Vagina (tissue), 2 donors: Measurements from ENCODE around the gene MECP2. TPM values are rescaled to one million over a fixed set of nuclear protein-coding genes. Genes with fewer than 3 reads are reported as not detected.

Experiments
- DNase-seq, 2 donors: peaks; one replicate each; pipeline ENCODE4 v3.0.0-alpha.2; 2017; ENCODE audit errors: extremely low spot score in 2 of 2
- H3K27ac ChIP-seq: fragments of 200-600 bp; sonication (generic); one replicate; pipeline ENCODE4 v1.5.1; 2019
- H3K27me3 ChIP-seq: fragments of 200-600 bp; sonication (generic); one replicate; pipeline ENCODE4 v1.5.1; 2019
- H3K36me3 ChIP-seq, 2 donors: fragments of 200-600 bp; sonication (generic); one replicate each; pipeline ENCODE4 v1.5.1; 2017 to 2019
- H3K4me1 ChIP-seq: fragments of 200-600 bp; sonication (generic); one replicate; pipeline ENCODE4 v1.5.1; 2019
- H3K4me3 ChIP-seq, 2 donors: fragments of 200-600 bp; sonication (generic); 1 replicate in 1 of 2; 2 replicates in 1 of 2; pipeline ENCODE4 v1.5.1; 2016 to 2019
- H3K9me3 ChIP-seq: fragments of 200-600 bp; sonication (generic); one replicate; pipeline ENCODE4 v1.5.1; 2019
- POLR2A ChIP-seq, 2 donors: fragments of 450-650 bp; IDR thresholded peaks; one replicate each; pipeline ENCODE4 v1.6.1; 2017; ENCODE audit warnings: antibody characterized with exemption in 2 of 2, mild to moderate bottlenecking in 2 of 2, moderate library complexity in 2 of 2
- POLR2AphosphoS5 ChIP-seq, 2 donors: sonication (generic); formaldehyde crosslinking; IDR thresholded peaks; one replicate each; pipeline ENCODE4 v1.9.0; 2017; ENCODE audit warnings: antibody characterized with exemption in 2 of 2, mild to moderate bottlenecking in 2 of 2, low read depth in 1 of 2; ENCODE audit not compliant: insufficient read depth in 1 of 2
- intact Hi-C: fragments of 100-400 bp; cut with DNase I; formaldehyde crosslinking; loops from one replicate; pipeline ENCODE4 v1.15.1; 2023
- total RNA-seq: library from RNA; depleted of rRNA; stranded (reverse); fragments of >200 nt; gene quantifications from one replicate; pipeline ENCODE4 v1.2.3, GENCODE V29; 2016
- TF ChIP-seq, protein P1 (sequence below), 3 experiments: fragments of 450-650 bp in 2 of 3; fragments of 200-600 bp in 1 of 3; sonication (generic) in 1 of 3; IDR thresholded peaks; one replicate each; pipeline ENCODE4 v1.5.1; 2017 to 2019; ENCODE audit warnings: antibody characterized with exemption in 3 of 3, mild to moderate bottlenecking in 2 of 3, moderate library complexity in 2 of 3

Gene MECP2
- total RNA-seq, 1 donor from 2014 or later = 38.5 TPM

DNA sequence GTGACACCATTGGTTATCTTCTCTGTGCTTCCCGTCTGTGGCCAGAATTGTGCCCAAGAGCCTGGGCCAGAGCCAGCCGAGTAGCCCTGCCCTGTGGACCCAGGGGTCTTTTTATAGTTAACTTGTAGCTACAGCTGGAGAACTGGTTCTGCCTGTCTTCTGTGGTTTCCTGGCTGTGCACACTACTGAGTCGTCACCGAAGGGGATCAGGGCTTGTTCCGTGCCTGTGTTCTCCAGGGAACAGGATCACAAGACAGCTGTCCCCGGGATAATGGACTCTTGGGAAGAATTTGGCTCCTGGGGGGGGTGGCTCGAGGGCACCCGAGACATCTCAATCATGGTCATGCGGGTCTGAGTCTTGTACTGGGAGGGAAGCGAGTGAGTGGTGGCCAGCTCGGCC is 24.4 kb upstream of the MECP2 start:
- no peaks in the 10 kb centered on the region for H3K36me3 ChIP-seq
- intact Hi-C loops = no loop called here
- H3K27me3 ChIP-seq = no peaks in the 10 kb centered on the region
- no peaks in the 10 kb centered on the region for H3K4me1 ChIP-seq
- no peak for TF ChIP-seq POLR2AphosphoS5 (IDR thresholded peaks at IDR 0.05; ENCODE audit: insufficient read depth in 1 of 2, low read depth in 1 of 2)
- TF ChIP-seq, protein P1, sequence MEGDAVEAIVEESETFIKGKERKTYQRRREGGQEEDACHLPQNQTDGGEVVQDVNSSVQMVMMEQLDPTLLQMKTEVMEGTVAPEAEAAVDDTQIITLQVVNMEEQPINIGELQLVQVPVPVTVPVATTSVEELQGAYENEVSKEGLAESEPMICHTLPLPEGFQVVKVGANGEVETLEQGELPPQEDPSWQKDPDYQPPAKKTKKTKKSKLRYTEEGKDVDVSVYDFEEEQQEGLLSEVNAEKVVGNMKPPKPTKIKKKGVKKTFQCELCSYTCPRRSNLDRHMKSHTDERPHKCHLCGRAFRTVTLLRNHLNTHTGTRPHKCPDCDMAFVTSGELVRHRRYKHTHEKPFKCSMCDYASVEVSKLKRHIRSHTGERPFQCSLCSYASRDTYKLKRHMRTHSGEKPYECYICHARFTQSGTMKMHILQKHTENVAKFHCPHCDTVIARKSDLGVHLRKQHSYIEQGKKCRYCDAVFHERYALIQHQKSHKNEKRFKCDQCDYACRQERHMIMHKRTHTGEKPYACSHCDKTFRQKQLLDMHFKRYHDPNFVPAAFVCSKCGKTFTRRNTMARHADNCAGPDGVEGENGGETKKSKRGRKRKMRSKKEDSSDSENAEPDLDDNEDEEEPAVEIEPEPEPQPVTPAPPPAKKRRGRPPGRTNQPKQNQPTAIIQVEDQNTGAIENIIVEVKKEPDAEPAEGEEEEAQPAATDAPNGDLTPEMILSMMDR (IDR thresholded peaks at IDR 0.05) = no peak
- TF ChIP-seq POLR2A (IDR thresholded peaks at IDR 0.05) = no peak
- no peak overlapping the region for H3K4me3 ChIP-seq
- H3K27ac ChIP-seq = peak overlapping the region; percentile 27
- no peaks in the 10 kb centered on the region for H3K9me3 ChIP-seq
- no peak for DNase-seq

DNA sequence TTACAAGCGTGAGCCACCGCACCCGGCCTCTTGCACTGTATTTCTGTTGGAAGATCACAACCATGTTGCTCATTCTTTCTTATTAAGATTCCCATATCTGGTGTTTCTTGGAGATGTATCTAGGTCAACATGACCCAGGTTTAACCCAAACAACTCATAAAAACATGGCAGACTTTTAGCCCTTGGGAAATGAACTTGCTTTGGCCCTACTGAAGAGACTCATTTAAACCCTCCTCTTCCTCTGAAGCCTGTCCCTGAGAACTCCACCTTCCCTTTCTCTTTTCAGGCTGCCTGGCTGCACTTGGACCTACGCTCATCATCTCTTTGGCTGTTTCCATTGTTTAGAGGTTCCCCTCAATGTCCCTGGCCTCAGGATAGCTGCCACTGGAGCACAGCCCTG is 23.7 kb upstream of the MECP2 start:
- intact Hi-C loops = no loop called here
- Histone ChIP-seq H3K27ac (peak overlapping the region; percentile 27), H3K4me1 (no peaks in the 10 kb centered on the region), H3K9me3 (no peaks in the 10 kb centered on the region), H3K4me3 (no peak overlapping the region), H3K36me3 (no peaks in the 10 kb centered on the region), H3K27me3 (no peaks in the 10 kb centered on the region)
- TF ChIP-seq POLR2A (IDR thresholded peaks at IDR 0.05) = no peak
- TF ChIP-seq POLR2AphosphoS5 (IDR thresholded peaks at IDR 0.05; ENCODE audit: insufficient read depth in 1 of 2, low read depth in 1 of 2) = peak; percentile 8 to 36
- no peak for DNase-seq

DNA sequence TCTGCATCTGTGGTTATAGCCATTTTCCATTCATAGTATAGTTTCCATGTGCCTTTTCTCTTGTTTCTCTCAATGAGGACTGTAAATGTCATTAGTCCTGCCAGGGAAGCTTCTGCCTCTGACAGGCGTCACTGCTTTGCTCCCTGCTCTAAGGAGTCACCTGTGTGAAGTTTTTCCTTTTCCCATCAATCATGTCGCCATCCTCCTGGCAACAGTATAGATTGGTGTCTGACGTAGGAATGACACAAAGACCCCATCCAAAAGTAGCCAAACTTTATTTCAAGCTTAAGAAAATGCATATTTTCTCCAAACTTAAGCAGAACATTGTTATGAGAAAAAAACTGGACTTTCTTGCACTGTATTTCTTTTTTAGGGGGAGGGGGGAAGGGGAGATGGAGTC is 23.1 kb upstream of the MECP2 start:
- Histone ChIP-seq H3K27ac (no peak overlapping the region), H3K9me3 (no peaks in the 10 kb centered on the region), H3K27me3 (no peaks in the 10 kb centered on the region), H3K36me3 (no peaks in the 10 kb centered on the region), H3K4me3 (no peak overlapping the region), H3K4me1 (no peaks in the 10 kb centered on the region)
- no peak for DNase-seq
- intact Hi-C loops = no loop called here
- TF ChIP-seq, protein P1 (IDR thresholded peaks at IDR 0.05) = no peak
- TF ChIP-seq POLR2AphosphoS5 (IDR thresholded peaks at IDR 0.05; ENCODE audit: insufficient read depth in 1 of 2, low read depth in 1 of 2) (no peak), POLR2A (IDR thresholded peaks at IDR 0.05) (no peak)

DNA sequence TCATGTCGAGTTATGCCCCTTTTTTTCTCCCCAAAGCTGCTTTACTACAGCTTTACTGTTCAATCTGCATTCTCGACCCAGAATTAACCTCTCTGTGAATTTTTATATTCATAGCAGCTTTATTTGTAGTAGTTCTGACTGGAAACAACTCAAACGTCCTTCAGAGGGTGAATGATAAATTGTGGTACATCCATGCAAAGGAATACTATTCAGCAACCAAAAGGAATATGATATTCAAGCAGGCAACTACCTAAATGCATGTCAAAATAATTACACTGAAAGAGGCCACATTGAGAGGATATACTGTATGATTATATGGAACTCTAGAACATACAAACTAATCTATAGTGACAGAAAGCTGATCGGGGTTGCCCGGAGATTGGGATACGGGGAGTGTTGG is 20.0 kb upstream of the MECP2 start:
- H3K9me3 ChIP-seq = no peaks in the 10 kb centered on the region
- H3K4me1 ChIP-seq = no peaks in the 10 kb centered on the region
- no peak overlapping the region for H3K4me3 ChIP-seq
- intact Hi-C loops = no loop called here
- no peak for DNase-seq
- no peaks in the 10 kb centered on the region for H3K27me3 ChIP-seq
- no peak overlapping the region for H3K27ac ChIP-seq
- no peak for TF ChIP-seq POLR2AphosphoS5 (IDR thresholded peaks at IDR 0.05; ENCODE audit: insufficient read depth in 1 of 2, low read depth in 1 of 2)
- TF ChIP-seq, protein P1 (IDR thresholded peaks at IDR 0.05) = no peak
- TF ChIP-seq POLR2A (IDR thresholded peaks at IDR 0.05) = no peak
- H3K36me3 ChIP-seq = no peaks in the 10 kb centered on the region

DNA sequence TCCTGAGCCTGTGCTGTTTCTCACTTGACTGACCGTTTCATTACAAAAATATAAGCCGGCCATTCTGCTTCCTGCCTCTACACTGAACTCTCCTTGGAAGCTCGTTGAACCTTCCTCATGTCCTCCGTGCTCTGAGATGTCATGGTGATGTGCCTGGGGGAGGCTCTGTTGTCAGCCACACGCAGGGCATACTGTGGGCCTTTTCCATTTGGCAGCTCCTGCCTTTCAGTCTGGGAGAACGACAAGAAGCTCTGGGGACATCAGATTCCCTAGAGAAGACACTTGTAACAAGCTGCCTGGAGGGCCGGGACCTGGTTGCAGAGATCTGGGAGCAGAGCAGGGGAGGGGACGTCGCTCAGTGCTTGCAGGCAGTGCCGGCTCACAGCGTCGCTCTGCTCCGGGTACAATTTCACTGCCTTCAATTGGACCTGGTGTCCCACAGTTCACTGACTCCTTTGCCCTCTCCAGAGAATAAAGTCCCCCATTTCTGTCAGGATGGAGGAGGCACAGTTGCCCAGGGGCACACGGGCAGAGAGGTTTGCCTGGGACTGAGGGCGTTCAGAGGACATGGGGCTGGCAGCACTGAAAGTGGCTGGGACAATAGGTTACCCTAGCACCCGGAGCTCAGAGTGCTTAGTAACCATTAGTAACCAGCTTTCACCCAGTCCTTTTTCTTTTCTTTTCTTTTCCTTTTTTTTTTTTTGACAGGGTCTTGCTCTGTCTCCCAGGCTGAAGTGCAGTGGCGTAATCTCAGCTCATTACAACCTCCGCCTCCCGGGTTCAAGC is 19.1 kb upstream of the MECP2 start:
- no peak for DNase-seq
- intact Hi-C loops = no loop called here
- TF ChIP-seq, protein P1 (IDR thresholded peaks at IDR 0.05) = no peak
- no peak for TF ChIP-seq POLR2A (IDR thresholded peaks at IDR 0.05)
- TF ChIP-seq POLR2AphosphoS5 (IDR thresholded peaks at IDR 0.05; ENCODE audit: insufficient read depth in 1 of 2, low read depth in 1 of 2) = no peak

More for the DNA sequence above, 19.1 kb upstream of the MECP2 start:
- Histone ChIP-seq H3K9me3 (no peaks in the 10 kb centered on the region), H3K27me3 (no peaks in the 10 kb centered on the region), H3K36me3 (no peaks in the 10 kb centered on the region), H3K4me3 (no peak overlapping the region), H3K27ac (no peak overlapping the region), H3K4me1 (no peaks in the 10 kb centered on the region)
